ENCODE data around the gene CHD3. TPM values are rescaled to one million over a fixed set of nuclear protein-coding genes. Genes with fewer than 3 reads are reported as not detected.

The CHD3 gene
- total RNA-seq (2014; rRNA removed; shearing (Covaris generic)): 101 and 109 TPM in 2 replicates

DNA sequence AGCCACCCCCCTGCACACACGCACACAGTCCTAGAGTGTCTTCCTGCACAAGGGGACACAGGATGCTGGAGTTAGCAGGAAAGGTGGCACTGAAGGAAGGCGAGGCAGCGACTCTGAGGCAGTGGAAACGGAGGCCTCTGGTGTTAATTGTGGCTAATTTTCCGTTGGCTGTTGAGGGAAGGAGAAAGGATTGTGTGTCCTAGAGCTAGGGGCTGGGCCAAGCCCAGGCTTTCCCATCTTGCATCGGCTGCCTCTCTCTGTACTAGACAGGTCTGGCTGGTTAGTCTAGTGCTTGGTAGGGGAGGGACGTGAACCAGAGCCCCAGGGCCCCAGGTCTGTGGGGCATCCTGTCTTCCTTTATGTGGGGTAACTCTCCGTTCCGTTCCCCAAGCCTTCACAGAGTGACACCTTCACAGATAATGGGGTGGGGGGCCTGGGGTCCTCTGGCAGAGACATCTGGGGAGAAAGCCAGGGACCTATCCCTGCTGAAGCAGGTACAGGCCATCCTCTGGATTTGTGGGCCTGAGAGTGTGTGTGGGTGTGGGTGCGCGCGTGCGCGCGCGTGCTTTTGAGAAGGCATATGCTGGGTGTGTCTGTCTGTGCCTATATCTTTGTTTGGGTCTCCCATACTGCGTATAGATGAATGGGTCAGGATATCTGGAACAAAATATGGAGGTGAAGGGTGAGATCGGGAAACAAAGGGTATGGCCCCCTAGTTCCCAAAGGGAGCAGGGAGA is at the start of gene CHD3:
Gene CHD3 (plus strand): TSS at position 606 of the 737 bp plus-strand sequence. CDS start 212 bp downstream, outside the sequence.
- DNase-seq: peak; percentile 29 to 31
- H3K4me1 ChIP-seq: peaks cover 42% of the 10 kb centered on the region
- H3K9me3 ChIP-seq (replicated peaks): no peaks in the 10 kb centered on the region
- H3K27ac ChIP-seq: peak within 1 kb of the TSS; percentile 81
- H3K4me3 ChIP-seq: peak within 1 kb of the TSS; percentile 73
- H3K36me3 ChIP-seq: peaks cover 28% of the 10 kb centered on the region
- no peaks in the 10 kb centered on the region for H3K27me3 ChIP-seq

DNA sequence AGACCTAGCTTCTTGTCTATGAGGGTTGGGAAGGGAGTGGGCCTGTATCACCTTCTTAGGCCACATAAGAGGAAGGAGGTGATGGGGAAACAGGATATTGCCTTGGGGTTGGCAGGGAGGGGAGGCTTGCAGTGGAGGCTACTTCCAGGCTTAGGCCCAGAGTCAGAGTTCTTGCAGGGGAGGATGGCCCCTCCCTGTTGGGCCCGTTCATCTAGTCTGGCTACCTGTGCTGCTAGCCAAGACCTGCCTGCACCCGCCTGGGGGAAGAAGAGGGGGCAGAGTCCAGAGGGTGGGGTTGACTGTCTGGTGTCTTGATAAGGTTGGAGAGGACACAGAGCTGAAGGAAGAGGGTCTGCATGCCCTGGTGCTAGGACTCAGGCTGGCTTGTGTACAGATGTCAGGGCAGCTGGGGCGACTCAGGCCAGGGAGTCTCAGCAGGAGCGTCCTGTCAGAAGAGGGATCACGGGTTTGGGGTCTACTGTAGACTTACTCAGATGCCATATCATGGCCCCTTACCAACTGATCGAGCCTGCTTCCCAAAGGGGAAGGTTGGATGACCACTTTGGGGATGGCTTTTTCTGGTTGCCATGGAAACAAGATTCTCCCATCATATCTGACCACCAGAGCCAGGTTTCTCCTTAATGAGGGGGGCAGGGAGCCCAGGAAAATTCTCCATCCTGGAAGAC is 49.3 kb upstream of the CHD3 start:
- DNase-seq: no peak
- Histone ChIP-seq H3K9me3 (replicated peaks) (no peaks in the 10 kb centered on the region), H3K4me1 (peaks cover 13% of the 10 kb centered on the region), H3K36me3 (no peaks in the 10 kb centered on the region), H3K4me3 (no peak overlapping the region), H3K27me3 (no peaks in the 10 kb centered on the region), H3K27ac (0 out of 2 replicates have a peak overlapping the region, but pooled peaks have one; percentile 14)

DNA sequence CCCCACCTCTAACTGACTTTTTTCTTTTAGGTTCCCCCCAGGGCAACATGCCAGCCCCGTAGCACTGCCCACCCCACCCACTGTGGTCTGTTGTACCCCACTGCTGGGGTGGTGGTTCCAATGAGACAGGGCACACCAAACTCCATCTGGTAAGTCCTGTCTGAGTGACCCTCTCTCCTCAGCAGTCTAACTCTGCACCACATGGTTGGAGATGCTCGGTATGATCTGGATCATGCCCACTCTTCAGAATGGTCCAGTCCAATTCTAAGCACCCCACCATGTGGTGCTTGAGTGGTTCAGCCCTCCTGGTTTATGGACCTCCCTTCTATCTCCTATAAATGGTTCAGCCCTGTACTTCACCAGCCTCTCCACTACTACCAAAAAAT is 48.7 kb upstream of the CHD3 start:
- H3K4me3 ChIP-seq: no peak overlapping the region
- no peaks in the 10 kb centered on the region for H3K9me3 ChIP-seq (replicated peaks)
- no peak overlapping the region for H3K27ac ChIP-seq
- DNase-seq: no peak
- no peaks in the 10 kb centered on the region for H3K27me3 ChIP-seq
- no peaks in the 10 kb centered on the region for H3K36me3 ChIP-seq
- H3K4me1 ChIP-seq: peaks cover 13% of the 10 kb centered on the region

DNA sequence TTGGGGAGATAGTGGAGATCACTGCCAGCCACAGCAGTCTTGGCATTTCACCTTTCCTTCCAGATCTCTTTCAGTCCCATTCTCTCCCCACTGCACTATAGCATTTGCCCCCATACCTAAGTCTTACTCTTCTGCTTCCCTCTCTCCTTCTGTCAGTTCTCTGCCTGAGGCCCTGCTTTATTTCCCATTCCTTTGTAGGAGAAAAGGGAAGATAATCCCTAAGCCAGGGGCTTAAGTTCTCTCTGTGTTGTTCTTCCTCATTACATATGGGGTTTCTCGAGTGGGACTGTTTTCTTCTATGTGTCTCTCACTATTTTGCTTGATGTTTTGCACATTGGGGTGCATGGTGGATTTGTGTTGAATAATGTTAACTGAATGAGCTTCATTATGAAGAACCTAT is 48.1 kb upstream of the CHD3 start:
- no peaks in the 10 kb centered on the region for H3K9me3 ChIP-seq (replicated peaks)
- no peaks in the 10 kb centered on the region for H3K36me3 ChIP-seq
- H3K4me1 ChIP-seq: peaks cover 13% of the 10 kb centered on the region
- DNase-seq: no peak
- no peak overlapping the region for H3K27ac ChIP-seq
- no peaks in the 10 kb centered on the region for H3K27me3 ChIP-seq
- no peak overlapping the region for H3K4me3 ChIP-seq

DNA sequence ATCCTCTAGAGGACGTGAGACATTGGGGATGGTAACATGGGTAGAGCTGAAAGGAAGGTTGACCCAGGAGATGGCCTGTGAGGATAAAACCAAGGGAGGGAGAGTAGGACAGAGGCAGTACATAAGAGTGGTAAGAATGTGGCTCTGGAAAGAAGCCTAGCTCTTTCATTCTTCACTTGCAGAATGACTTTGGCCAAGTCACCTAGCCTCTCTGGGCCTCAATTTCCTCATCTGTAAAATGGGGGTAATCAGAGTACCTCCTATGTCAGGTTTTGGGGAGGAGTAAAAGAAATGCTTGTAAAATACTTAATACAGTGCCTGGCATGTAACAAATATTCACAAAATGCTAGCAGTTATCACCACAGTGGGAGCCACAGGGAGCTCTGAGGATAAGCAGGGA is 47.7 kb upstream of the CHD3 start:
- H3K9me3 ChIP-seq (replicated peaks): no peaks in the 10 kb centered on the region
- peak overlapping the region; percentile 75 for H3K4me3 ChIP-seq
- DNase-seq: no peak
- no peaks in the 10 kb centered on the region for H3K36me3 ChIP-seq
- H3K4me1 ChIP-seq: peaks cover 13% of the 10 kb centered on the region
- H3K27ac ChIP-seq: peak overlapping the region; percentile 22; the same call in 1 of the 2 replicates
- no peaks in the 10 kb centered on the region for H3K27me3 ChIP-seq

- peak overlapping the region; percentile 64 for H3K27ac ChIP-seq
- H3K4me3 ChIP-seq: peak overlapping the region; percentile 75
- no peaks in the 10 kb centered on the region for H3K36me3 ChIP-seq
- no peaks in the 10 kb centered on the region for H3K27me3 ChIP-seq
- no peaks in the 10 kb centered on the region for H3K9me3 ChIP-seq (replicated peaks)
- peaks cover 13% of the 10 kb centered on the region for H3K4me1 ChIP-seq
- DNase-seq: peak; percentile 57
Measured at GRCh38 chr17:7841396-7841914, 47.1 kb upstream of the CHD3 start.

DNA sequence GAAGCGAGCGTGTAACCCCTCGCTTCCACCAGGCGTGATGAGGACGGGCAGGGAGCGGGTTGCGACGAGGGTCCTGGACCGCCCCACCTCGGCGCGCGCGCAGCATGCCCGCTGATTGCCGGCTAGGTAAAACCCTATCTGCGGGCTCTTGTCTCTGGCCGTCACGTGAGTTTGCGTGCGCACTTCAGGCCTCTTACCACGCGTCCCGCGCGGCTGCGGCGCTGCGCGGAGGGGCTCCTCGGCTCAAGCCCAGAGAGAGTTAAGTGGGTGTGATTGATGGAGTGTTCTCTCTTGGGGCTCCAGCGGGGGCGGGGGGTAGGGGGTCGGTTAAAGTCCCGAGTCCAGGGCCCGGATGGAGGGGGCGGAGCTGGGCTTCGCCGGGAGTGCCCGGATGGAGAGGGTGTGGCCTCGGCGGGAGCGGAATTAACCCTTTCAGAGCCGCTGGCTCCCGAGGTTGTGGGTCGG is 46.6 kb upstream of the CHD3 start:
- Histone ChIP-seq H3K9me3 (replicated peaks) (no peaks in the 10 kb centered on the region), H3K27ac (peak overlapping the region; percentile 64), H3K36me3 (no peaks in the 10 kb centered on the region), H3K27me3 (no peaks in the 10 kb centered on the region), H3K4me3 (peak overlapping the region; percentile 75), H3K4me1 (peaks cover 12% of the 10 kb centered on the region)
- DNase-seq: peak; percentile 86 to 88

DNA sequence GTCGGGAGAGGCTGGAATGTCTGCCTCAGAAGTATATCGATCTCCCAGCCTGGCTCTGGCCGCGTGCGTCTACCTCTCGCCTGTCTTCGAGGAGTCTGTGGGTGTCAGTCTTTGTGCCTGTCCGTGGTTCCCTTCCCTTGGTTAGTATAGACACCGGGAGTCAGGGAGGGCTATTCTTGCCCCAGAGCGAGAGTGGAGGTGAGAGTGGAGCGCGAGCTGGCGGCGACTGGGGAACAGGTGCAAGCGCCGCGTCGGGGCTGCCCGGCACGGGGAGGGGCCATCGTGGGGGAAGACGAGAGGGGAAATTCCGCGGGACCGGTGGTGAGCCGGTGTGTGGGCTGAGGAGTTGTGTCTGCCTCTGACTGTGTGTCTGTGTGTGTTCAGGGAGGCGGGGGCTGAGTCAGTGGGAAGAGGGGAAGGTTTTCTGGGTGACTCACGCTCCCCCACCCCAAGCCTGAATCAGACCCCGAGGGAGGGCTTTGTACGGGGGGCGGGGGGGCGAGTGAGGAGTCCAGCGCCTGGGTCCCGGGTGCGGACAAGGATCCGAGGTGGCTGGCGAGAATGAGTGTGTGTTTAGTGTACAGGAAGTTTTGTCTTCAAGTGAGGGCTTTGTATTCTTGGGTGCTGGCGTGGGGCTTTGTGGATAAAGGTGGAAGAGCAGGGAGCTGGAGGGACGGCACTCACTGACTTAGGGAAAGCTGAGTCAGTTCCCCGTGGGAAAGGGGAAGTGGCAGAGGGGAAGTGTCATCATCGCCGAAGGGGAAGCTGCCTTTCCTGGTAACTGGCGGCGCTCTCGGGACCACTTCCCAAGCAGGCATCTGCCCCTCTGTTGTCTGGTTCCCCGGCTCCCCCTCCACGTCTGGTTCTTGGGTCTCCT is 46.0 kb upstream of the CHD3 start:
- peak; percentile 56 to 60 for DNase-seq
- peaks cover 6% of the 10 kb centered on the region for H3K4me1 ChIP-seq
- H3K27me3 ChIP-seq: no peaks in the 10 kb centered on the region
- no peaks in the 10 kb centered on the region for H3K36me3 ChIP-seq
- H3K9me3 ChIP-seq (replicated peaks): no peaks in the 10 kb centered on the region
- H3K4me3 ChIP-seq: peak overlapping the region; percentile 75
- H3K27ac ChIP-seq: peak overlapping the region; percentile 64

DNA sequence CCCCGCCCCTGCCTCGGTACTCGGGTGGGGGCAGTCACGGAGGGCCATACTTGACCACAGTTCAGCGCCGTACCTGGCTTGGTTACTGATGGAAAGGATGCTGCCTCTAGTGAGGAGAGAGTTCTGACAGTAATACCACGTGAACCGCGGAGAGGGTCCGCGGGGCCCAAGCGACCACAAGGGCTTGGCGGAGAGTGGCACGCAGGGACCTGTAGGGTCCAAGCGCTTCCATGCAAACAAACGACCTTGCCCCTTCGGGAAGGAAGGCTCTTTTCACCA is 45.4 kb upstream of the CHD3 start:
- H3K36me3 ChIP-seq: no peaks in the 10 kb centered on the region
- no peaks in the 10 kb centered on the region for H3K27me3 ChIP-seq
- H3K27ac ChIP-seq: peak overlapping the region; percentile 64
- H3K9me3 ChIP-seq (replicated peaks): no peaks in the 10 kb centered on the region
- DNase-seq: no peak
- peaks cover 4% of the 10 kb centered on the region for H3K4me1 ChIP-seq
- peak overlapping the region; percentile 75 for H3K4me3 ChIP-seq

DNA sequence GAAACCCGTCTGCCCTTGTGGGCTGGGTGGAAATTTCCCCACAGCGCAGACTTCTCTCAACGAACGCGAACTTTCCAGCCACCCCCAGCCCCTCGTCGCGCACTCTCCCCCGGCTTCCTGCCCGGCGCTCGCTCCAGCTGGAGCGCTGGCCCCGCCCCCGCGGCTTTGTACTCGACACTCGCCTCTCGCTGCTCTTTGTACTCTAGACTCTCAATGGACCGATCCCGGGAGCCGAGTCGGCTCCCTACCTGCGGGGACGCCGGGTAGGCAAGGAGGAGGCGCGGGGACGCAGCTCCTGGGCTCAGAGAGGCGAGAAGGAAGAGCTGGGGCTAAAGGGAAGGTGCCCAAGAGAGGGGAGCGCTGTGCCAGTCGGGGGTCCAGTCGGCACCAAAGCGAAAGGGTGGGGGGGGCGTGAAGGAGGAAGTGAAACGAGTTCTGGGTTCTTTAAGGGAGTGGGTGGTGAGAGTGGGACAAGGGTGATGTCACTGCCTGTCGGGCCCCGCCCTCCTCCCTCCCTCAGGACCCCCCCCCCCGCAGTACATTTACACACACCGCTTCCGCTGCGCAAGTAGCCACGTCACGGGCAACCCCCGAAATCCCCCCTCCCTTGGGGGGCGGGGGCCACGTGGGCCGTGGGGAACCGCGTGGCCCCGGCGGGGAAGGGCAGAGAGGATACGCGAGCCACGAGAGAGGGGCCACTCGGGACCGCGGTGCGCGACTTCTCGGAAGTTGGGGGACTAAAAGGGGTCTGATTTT is 44.9 kb upstream of the CHD3 start:
- H3K4me3 ChIP-seq: peak overlapping the region; percentile 75
- peak overlapping the region; percentile 64 for H3K27ac ChIP-seq
- no peaks in the 10 kb centered on the region for H3K36me3 ChIP-seq
- H3K27me3 ChIP-seq: no peaks in the 10 kb centered on the region
- H3K4me1 ChIP-seq: peaks cover 2% of the 10 kb centered on the region
- no peaks in the 10 kb centered on the region for H3K9me3 ChIP-seq (replicated peaks)
- DNase-seq: peak; percentile 66 to 69

DNA sequence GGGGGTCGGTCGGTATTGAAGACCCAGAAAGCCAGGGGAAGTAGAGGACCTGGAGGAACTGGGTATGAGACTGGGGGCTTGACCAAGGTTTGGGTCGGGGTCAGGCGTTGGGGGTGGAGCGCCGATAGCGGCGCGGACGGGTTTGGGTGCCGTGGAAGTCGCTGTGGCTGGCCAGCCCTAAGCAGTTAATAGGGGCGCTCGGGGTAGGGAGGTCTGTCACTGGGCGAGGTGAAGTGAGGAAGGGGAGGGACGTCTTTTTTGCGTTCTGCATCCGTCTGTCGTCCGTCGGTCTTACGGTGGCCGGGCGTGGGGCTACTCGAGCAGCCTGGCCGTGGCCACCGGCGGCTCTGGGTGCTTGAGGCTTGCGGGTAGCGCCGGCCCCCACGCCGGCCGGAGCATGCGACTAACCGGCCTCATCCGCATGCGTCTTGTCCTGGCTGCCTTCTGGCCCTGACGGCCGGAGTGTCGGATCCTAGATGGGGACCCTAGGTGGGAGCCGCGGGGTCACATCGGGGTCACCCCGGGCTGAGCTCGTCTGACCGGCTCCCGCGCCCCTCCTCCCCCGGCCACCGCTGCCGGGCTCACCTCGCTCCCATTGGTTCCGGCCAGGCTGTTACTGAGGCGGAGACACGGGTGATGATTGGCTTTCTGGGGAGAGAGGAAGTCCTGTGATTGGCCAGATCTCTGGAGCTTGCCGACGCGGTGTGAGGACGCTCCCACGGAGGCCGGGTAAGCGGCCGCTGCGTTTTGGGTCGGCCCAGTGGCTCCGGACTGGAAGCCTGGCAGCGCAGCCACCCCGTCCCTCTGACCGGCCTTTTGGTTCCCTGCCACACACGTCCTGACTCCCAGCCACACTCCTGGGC is 44.1 kb upstream of the CHD3 start:
- Histone ChIP-seq H3K9me3 (replicated peaks) (no peaks in the 10 kb centered on the region), H3K4me3 (peak overlapping the region; percentile 75), H3K27me3 (no peaks in the 10 kb centered on the region), H3K36me3 (no peaks in the 10 kb centered on the region), H3K27ac (peak overlapping the region; percentile 64), H3K4me1 (no peaks in the 10 kb centered on the region)
- DNase-seq: peak; percentile 82 to 88

GRCh38 chr17:7845359-7846062 is 43.1 kb upstream of the CHD3 start:
- no peak overlapping the region for H3K27ac ChIP-seq
- peak overlapping the region; percentile 75 for H3K4me3 ChIP-seq

More at GRCh38 chr17:7845359-7846062, 43.1 kb upstream of the CHD3 start:
- Histone ChIP-seq H3K27me3 (no peaks in the 10 kb centered on the region), H3K9me3 (replicated peaks) (no peaks in the 10 kb centered on the region), H3K4me1 (no peaks in the 10 kb centered on the region), H3K36me3 (peaks cover 4% of the 10 kb centered on the region; the same call in 1 of the 2 replicates)
- no peak for DNase-seq

All from SJCRH30 (cell line).